Amniotic epithelial cell (primary cell): ENCODE data around the gene CFH.
A peak's percentile ranks its signal among the peaks of the same experiment; 100 is the strongest.
"Not testable (repeated sequence)": the region's sequence is repeated elsewhere in the genome, so short reads cannot be mapped to it uniquely, and the experiment has no call there.

ENCODE experiments used
- DNase-seq: peaks from one replicate; pipeline ENCODE4 v3.0.0-alpha.2; 2010; ENCODE audit warnings: low read depth

Gene CFH

DNA sequence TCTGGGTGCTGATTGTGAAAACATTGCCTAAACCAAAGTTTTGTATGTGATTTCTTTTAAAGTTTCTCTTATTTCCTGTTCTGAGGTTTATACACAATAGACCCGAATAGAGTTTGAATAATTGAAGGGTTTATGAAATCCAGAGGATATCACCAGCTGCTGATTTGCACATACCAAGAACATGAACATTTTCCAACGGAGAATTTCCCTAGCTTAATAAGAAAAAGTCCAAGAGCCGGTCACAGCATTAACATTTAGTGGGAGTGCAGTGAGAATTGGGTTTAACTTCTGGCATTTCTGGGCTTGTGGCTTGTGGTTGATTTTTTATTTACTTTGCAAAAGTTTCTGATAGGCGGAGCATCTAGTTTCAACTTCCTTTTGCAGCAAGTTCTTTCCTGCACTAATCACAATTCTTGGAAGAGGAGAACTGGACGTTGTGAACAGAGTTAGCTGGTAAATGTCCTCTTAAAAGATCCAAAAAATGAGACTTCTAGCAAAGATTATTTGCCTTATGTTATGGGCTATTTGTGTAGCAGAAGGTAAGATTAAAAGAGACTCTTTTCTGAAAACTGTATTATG is at the start of gene CFH:
Gene CFH (plus strand): TSS at position 407 of the 579 bp plus-strand sequence. CDS start 75 bp downstream, at position 482.
- DNase-seq: peak; percentile 95

DNA sequence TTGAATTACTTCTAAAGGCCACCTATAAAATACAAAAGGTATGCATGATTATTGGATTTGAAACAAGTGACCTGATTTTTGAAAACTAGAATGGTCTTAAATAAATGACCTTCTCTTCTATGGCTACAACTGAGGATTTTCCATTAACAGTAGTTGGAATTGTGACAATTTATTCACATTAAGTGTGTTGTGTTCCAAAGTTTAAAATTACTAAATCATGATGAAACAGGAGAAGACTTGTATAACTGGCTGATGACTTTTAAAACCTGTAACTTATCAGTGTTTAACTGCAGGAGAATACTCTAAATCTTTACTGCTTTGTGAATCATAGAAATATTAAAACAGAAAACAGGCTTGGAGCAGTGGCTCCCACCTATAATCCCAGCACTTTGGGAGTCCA is 48.2 kb upstream of the CFH start:
- DNase-seq: no peak

DNA sequence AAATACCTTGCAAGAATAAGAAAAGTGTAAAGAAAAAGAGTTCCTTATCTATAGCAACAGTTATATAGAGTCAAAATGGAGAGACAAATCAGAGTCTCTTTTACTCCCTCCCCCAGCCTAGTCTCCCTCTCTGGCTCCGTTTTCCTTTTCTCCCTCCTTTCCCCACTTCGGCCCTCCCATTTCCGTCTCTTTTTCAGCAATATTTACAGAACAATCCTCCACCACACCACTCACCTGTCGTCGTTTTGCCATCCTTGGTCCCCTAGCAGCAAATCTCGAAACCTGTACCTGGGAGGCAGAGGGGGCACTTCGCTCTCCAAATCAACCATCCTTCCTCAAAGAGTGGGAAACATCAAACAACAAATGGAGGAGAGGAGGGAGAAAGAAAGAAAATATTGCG is 43.9 kb upstream of the CFH start:
- DNase-seq: peak; percentile 2

DNA sequence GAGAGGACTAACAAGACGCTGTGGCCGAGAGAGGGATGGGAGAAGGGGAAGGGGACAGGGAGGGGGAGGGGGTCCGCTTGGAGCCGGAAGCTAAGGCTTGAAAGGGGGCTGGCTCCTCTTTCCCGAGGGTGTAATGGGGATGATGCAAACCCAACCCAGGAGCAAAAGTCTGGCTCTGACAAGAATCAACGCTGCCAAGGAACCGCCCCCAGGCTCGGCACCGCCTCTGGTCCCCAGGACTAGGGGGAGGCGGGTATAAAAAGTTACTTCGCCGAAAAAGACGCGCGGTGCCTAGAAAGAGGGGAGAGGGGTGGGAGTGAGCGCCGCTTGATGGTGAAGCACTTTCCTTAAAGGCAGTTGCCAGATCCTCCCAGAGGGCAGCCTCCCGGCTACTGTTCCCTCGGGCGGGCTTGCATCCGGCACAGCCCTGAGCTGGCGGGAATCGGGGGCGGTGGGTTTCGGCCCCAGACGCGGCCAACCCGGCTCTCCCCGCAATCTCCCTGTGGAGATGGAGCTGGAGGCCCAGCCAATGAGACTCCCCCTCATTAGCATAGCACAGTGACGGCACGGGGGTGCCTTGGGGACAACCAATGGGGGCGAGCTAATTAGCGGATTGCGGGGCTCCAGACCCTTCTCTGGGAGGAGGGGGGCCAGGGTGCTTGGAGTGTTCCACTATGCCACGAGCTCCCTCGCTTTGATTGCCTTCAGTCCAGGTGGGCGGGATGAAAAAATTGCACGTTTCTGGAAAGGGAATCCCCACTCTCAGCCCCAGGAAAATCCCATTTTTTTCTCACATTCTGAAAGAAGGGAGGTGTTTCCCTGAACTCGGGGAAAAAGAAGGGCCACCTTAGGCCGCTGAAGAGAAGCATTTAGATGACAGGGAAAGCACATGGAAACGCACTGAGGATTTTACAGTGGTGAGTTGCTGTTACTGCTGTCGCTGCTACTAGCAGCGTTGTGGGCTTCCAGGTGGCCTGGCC is 43.2 kb upstream of the CFH start, which contains the start of gene KCNT2:
Gene KCNT2 (minus strand): TSS at position 51 of the 980 bp plus-strand sequence. CDS start 131 bp downstream, outside the sequence.
- peak; percentile 64 for DNase-seq

DNA sequence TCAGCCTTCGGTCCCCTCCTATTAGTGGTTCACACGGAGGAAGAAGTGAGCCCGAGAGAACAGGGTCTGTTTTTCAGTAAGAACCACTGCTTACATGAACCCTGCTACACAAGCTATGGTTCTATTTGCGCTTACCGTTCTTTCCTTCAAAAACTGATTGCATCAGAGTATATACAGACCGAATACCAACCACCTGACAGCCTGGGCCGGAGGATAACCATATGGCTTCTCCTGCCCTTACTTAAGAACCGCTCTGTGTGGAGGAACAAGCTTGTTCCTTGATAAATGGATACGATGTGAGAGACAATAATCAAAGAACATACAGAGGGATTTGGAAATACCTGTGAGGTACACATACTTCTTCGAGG is 42.5 kb upstream of the CFH start:
- DNase-seq: peak; percentile 38

DNA sequence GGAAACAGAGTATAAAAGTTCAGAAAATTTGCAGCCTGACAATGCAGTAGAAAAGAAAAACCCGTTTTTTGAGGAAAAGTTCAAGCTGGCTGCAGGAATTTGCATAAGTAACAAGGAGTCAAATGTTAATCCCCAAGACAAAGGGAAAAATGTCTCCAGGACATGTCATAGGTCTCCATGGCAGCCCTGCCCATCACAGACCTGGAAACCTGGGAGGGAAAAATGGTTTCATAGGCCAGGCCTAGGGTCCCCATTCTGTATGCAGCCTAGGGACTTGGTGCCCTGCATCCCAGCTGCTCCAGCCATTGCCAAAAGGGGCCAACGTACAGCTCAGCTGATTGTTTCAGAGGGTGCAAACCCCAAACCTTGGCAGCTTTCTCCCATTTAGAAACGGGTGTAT is 40.0 kb upstream of the CFH start:
- DNase-seq: no peak

DNA sequence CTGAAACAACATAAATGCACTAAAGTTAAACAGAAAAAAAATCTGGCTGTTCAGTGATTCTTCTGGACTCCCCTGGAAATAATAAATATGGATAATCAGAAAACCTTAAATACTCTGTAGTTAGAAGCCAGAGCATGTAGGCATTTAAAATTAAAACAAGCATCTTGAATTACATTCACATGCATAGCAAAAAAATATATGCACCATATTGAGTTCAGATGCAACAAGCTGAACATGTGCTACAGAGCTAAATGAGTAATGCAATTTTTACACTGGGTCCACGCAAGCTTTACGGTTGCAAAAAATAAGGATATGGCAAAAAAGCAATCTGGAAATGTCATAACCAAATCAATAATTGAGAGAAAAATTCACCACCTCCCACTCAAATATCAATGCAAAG is 32.1 kb upstream of the CFH start:
- DNase-seq: no peak

DNA sequence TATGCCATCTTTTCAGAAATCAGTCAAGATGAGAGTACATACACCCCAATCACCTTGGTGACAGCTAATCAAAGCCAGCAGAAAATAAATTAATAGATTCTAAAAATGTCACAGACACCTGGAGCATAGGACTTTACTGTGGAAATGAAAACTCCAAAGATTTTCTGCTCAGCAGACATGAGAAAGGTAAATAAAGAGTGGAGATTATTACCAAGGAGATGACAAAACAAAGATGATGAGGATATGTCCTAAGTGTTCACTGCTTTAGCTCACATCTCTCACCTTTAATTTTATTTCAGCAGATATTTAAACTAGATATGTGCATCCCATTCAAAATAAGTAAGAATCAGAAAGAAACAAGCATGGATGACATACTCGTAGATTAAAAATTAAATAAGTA is 28.8 kb upstream of the CFH start:
- DNase-seq: no peak

DNA sequence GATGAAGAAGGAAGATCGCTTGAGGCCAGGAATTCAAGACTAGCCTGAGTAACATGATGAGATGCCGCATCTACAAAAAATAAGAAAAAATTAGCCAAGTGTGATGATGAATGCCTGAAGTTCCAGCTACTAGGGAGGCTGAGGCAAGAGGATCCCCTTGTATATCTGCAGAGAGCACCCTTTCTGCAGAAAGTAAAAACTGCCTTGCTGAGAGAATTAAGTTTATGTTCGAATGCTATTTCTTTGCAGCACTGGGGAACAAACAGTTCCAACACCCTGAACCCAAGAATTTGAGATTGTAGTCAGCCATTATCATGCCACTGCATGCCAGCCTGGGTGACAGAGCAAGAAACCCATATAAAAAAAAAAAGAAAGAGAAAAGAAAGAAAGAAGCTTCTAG is 23.0 kb upstream of the CFH start:
- DNase-seq: no peak

DNA sequence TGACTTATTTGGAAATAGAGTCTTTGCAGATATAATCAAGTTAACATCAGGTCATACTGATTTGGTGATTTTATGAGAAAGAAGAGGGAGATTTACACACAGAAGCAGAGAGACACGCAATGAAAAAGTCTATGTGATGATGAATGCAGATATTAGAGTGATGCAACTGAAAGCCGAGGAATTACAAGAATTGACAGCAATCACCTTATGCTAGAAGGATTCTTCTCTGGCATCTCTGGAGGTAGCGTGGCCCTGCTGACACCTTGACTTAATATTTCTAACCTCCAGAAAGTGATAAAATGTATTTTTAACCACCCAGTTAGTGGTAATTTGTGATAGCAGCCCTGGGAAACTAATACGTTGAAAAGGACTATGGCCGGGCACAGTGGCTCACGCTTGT is 14.2 kb upstream of the CFH start:
- DNase-seq: no peak

DNA sequence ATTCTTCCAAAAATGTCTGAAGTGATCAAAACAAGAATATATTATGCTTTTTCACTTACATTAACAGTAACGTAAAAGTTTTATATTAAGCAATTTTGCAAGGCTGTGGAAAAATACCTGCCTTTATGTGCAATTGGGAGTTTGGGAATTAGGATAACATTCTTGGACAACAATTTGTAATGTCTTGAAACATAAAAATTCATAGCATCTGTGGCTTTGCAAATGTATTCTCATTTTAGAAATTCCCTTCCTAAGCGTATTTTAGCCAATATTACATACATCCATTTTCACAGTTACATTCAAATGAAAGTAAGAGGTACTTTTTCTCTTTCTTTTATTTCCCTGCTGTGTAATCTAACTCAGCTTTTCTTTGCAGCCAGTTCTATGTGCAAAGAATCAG is 13.4 kb upstream of the CFH start:
- DNase-seq: no peak

DNA sequence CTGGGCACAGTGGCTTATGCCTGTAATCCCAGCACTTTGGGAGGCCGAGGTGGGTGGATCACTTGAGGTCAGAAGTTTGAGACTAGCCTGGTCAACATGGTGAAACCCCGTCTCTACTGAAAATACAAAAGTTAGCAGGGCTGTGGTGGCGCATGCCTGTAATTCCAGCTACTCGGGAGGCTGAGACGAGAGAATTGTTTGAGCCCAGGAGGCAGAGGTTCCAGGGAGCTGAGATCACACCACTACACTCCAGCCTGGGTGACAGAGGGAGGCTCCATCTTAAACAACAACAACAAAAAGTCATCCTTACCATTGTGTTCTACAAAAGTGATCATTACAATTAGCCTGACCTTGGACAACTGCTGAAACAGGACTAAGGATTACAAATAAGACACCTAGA is 12.6 kb upstream of the CFH start:
- not testable (repeated sequence) for DNase-seq

DNA sequence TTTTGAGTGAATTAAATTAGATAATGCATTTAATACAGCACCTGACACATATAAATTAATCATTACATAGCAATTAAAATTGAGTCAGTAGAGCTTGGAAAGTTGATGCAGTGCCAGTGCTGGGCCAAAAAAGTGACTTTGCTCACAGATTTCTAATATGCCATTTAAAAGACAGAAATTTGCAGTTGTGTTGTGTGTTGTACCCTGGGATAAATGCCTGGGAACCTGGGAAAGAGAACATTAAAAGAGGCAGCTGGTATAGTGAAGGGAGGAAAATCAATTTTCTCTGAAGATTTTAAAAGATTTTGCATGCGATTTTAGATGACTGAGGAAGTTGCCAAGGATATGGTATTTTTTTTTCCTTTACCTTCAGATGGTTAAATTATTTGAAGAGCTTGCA is 10.9 kb upstream of the CFH start:
- DNase-seq: no peak

DNA sequence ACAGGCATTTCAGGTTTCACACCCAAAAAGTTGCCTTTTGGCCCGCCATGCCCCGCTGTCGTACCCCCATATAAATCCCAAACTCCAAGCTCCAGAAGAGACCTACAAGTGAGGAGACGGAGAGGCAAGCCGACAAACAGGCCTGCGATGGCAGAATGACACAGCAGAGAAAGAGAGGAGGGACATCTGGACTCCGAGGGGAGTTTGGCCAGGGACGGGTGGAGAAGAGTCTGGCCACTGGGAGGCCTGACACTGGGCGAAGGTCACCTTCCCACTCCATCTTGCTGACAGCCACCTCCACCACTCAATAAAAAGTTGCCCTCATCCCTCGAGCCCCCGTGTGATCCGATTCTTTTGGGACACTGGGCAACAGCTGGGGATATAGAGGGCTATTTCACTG is 1.9 kb upstream of the CFH start:
- no peak for DNase-seq

DNA sequence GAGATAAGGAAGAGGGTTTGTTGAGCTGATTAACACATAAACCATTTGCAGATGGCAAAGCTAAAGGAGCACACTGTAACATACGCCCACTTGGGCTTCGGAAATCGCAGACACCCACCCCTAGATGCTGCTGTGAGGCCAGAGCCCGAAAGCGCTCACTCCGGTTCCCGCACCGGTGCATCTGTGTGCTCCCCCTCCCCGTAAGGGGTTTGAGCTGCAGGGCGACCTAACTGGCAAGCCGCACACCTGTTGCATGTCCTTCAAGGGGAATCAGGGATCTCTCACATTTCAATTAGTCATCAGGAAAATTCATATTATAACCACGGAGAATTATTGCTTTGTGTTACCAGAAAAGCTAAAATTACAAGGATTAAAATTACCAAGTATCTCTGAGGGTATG is 1.4 kb upstream of the CFH start:
- DNase-seq: no peak

DNA sequence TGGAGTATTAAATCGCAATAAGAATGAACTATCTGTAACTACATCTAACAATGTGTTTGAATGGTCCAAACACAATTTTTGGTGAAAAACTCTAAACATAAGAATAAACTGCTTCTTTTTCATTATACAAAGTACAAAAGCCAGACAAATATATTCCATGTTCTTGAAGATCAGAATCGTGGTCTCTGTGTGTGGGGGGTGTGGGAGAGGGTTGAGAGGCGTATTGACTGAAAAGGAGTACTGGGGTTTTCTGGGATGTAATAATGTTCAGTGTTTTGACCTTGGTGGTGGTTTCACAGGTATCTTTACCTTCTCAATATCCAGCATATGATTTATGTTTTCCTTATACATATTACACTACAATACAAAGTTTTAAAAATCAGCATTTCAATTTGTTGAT is 764 bp upstream of the CFH start:
- no peak for DNase-seq

DNA sequence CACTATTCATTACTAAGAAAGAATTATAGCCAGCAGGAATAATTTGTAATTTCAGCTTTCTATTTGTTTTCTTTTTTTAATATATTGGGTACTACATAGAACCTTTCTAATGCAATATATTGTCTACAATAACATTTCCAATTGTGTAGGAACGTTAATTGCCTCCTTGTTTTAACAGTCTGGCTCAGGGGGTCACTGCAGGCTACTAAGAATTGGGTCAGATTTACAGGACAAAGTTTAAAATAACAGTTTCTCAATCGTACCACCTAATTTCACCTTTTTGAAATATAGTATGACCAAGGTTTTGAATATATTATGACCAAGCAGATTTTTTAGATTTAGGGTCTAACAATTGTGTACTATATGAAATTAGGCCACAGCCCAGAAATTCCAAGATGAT is 2.4 kb downstream of the CFH start:
- DNase-seq: no peak

DNA sequence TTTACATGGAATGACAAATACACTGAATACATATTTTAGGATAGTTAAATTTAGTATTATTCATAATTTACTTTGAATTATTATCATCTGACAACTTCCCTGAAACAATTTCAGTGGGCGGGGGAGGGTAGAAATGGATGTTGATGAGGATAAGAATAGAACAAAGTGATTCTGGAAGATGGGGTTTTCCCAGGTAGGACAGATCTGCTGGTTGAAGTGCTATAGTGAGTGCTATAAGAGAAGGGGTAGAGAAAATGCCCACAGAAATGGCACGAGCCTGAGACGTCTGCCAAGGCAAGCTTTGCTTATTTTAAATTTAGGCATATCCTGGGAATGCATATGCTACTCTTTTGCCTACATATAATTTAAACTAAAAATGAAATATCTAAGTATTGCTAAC is 3.2 kb downstream of the CFH start:
- DNase-seq: no peak

DNA sequence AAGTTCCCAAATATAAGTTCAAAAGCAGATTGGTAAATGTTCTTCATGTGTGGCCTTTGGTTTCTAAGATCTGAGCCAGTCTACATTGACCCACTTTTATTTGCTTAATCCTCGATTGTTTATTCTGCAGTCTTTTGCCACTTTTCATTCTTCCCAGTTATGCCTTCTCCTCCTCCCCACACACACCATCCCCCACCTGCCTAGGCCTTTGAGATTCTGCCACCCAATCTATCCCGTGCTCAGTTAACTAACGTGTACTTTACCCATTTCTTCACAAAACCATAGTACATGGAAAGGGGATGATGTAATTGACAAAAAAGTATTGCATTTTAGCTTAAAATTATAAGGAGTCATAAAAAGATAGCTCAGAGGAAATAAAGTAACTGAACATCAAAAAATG is 3.7 kb downstream of the CFH start:
- DNase-seq: no peak

DNA sequence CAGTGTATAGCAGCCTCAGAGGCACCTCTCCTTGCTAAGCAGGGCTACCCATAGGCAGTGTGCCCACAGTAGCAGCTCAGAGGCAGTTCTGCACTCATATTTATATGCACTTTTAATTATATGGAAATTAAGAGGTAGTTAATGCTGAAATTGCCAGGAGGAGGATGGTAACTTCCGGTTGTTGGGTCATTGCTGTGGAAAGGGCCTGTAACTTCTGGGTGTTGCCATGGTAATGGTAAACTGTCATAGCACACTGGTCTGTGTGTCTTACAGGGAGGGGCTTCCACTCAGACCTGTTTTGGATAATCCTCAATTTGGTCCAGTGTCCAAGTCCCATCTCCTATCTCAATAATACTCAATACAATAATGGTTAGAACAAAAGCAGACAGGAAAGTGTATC is 7.6 kb downstream of the CFH start:
- DNase-seq: no peak

DNA sequence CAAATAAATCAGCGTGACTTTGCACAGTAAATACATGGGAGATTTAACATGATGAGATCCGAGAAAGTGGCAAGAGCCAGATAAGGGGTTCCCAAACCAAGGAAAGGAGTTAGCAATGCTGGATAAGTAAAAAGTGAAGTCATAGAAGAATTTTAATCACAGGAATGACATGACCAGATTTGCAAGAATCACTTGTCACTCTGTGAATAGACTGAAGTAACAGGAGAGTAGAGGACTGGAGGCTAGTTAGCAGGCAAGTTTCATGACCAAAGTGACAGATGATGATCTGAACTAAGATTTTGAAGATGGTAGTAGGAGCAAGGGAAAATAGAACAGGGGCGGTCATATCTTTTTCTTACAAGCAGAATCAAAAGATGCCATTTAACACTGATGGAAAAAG is 8.4 kb downstream of the CFH start:
- DNase-seq: no peak

DNA sequence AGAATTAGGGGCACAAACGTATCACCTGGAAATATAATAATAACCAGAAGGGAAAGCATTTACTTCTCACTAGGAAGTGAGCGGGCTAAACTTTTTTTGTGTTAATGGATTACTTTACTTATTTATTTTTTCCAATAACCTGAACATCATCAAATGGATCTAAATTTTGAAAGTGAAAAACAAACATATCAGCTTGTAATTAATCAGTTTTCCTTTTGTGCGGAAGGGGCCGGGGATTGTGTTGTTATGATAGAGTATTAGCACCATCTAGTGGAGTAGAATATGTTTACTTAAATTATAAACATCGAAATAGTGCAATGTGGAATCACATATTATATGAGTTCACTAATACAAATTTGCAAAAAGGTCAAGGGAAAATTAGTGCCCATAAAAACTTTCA is 9.0 kb downstream of the CFH start:
- no peak for DNase-seq

DNA sequence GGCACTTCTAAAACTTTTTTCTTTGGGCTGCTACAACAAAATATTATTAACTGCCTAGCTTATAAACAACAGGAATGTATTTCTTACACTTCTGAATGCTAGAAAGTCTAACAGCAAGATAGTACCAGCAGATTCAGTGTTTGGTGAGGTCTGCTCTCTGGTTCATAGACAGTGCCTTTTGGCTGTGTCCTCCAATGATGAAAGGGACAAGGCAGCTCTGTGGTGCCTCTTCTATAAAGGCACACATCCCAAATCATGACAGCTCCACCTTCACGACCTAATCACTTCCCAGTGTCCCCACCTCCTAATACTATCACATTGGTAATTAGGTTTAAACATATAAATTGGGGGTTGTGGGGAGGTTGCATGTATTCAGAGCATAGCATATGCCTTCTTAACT is 9.5 kb downstream of the CFH start:
- DNase-seq: no peak

DNA sequence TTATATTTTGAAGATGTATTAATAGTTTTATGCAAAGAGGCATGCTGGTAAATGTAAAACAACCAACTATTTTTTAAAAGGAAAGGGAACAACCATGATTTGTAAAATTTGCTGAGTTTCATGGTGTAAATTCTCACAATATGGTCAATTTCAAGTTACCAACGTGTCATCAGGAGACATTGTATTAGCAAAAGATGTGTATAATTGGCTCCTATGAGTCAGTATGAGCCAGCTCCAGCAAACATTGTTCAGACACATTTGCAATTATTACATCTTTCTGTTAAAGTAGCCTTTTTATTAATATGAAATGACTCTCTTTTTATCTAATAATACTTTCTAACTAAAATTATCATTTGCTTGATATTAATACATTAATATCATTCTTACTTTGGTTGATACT is 15.3 kb downstream of the CFH start:
- no peak for DNase-seq
